Astrocyte (in vitro differentiated cells and primary cell): ENCODE results near the gene PDGFC. TPM values are rescaled to one million over a fixed set of nuclear protein-coding genes. Genes with fewer than 3 reads are reported as not detected.

Source experiments
- DNase-seq: peaks from one replicate; pipeline ENCODE4 v3.0.0-alpha.2; 2010; ENCODE audit warnings: low read depth
- FAIRE-seq: peaks from 2 replicates; lab custom pipeline; 2011; peaks lifted over from hg19 to GRCh38; lab: Jason Lieb, UNC
- H2AFZ ChIP-seq: 2 replicates; pipeline ENCODE4 v1.6.0; 2012; ENCODE audit warnings: low read depth, low read length, inconsistent platforms
- H3K27ac ChIP-seq: 2 replicates; pipeline ENCODE4 v1.5.1; 2011; ENCODE audit warnings: low read depth, low read length, inconsistent platforms
- H3K27me3 ChIP-seq: 2 replicates; pipeline ENCODE4 v1.6.0; 2011; ENCODE audit warnings: low read length, inconsistent platforms; ENCODE audit not compliant: insufficient read depth
- H3K36me3 ChIP-seq: 2 replicates; pipeline ENCODE4 v1.5.1; 2011; ENCODE audit warnings: low read length, inconsistent platforms; ENCODE audit not compliant: insufficient read depth
- H3K4me1 ChIP-seq: 2 replicates; pipeline ENCODE4 v1.5.1; 2011; ENCODE audit warnings: low read length, inconsistent platforms; ENCODE audit not compliant: insufficient read depth
- H3K4me2 ChIP-seq: 2 replicates; pipeline ENCODE4 v1.6.0; 2012; ENCODE audit warnings: low read length, inconsistent platforms
- H3K4me3 ChIP-seq: 2 replicates; pipeline ENCODE4 v1.5.1; 2011; ENCODE audit warnings: low read depth, mild to moderate bottlenecking, low read length, inconsistent platforms; ENCODE audit not compliant: insufficient read depth
- H3K79me2 ChIP-seq: 2 replicates; pipeline ENCODE4 v1.6.0; 2012; ENCODE audit warnings: mild to moderate bottlenecking, low read length, inconsistent platforms; ENCODE audit not compliant: insufficient read depth
- H3K9ac ChIP-seq: 2 replicates; pipeline ENCODE4 v1.6.0; 2012; ENCODE audit warnings: mild to moderate bottlenecking, low read length, inconsistent platforms
- H3K9me3 ChIP-seq: 2 replicates; pipeline ENCODE4 v1.5.1; 2012; ENCODE audit warnings: low read depth, mild to moderate bottlenecking, low read length, inconsistent platforms; ENCODE audit not compliant: insufficient read depth
- H4K20me1 ChIP-seq: 2 replicates; pipeline ENCODE4 v1.6.0; 2012; ENCODE audit warnings: low read length, inconsistent platforms; ENCODE audit not compliant: insufficient read depth
- H3K27ac Mint-ChIP-seq: one replicate; pipeline ENCODE4 v1.8.0; 2021; ENCODE audit warnings: mild to moderate bottlenecking, mixed read lengths; ENCODE audit not compliant: unreplicated experiment
- H3K27me3 Mint-ChIP-seq: one replicate; pipeline ENCODE4 v1.8.0; 2021; ENCODE audit warnings: low read depth, mixed read lengths; ENCODE audit not compliant: unreplicated experiment
- H3K36me3 Mint-ChIP-seq: one replicate; pipeline ENCODE4 v1.8.0; 2021; ENCODE audit warnings: low read depth, mixed read lengths; ENCODE audit not compliant: unreplicated experiment
- H3K4me1 Mint-ChIP-seq: one replicate; pipeline ENCODE4 v1.8.0; 2021; ENCODE audit warnings: low read depth, mixed read lengths; ENCODE audit not compliant: unreplicated experiment
- H3K4me3 Mint-ChIP-seq: one replicate; pipeline ENCODE4 v1.8.0; 2021; ENCODE audit warnings: mild to moderate bottlenecking, moderate library complexity, mixed read lengths; ENCODE audit not compliant: unreplicated experiment
- H3K9me3 Mint-ChIP-seq: one replicate; pipeline ENCODE4 v1.8.0; 2021; ENCODE audit warnings: mild to moderate bottlenecking, mixed read lengths; ENCODE audit not compliant: unreplicated experiment
- CTCF ChIP-seq: IDR thresholded peaks from 2 replicates; pipeline ENCODE4 v1.5.1; 2011; ENCODE audit warnings: low read depth, mild to moderate bottlenecking, inconsistent platforms, low read length, moderate library complexity; ENCODE audit not compliant: insufficient read depth
- EZH2 ChIP-seq: IDR thresholded peaks from 2 replicates; pipeline ENCODE4 v1.6.1; 2012; ENCODE audit warnings: mild to moderate bottlenecking, low read length, inconsistent platforms; ENCODE audit not compliant: insufficient read depth
- total RNA-seq: library from RNA; stranded (reverse); gene quantifications from 2 replicates; pipeline ENCODE4 v1.2.1, GENCODE V29; 2021

The PDGFC gene
- total RNA-seq, 1 donor from 2014 or later = 167 TPM

GRCh38 chr4:156797206-156797605 lies 174.4 kb downstream of the PDGFC start:
- H3K4me3 ChIP-seq = no peak overlapping the region
- FAIRE-seq (no peak), DNase-seq (no peak)
- H3K36me3 ChIP-seq = no peaks in the 10 kb centered on the region
- Mint-ChIP-seq H3K4me1 (peaks cover 29% of the 10 kb centered on the region), H3K27ac (no peak overlapping the region), H3K36me3 (no peaks in the 10 kb centered on the region), H3K27me3 (no peaks in the 10 kb centered on the region), H3K9me3 (no peaks in the 10 kb centered on the region), H3K4me3 (no peak overlapping the region)
- no peak overlapping the region for H3K4me2 ChIP-seq
- no peak overlapping the region for H3K27ac ChIP-seq
- H3K9ac ChIP-seq = no peak overlapping the region
- no peak overlapping the region for H2AFZ ChIP-seq
- no peaks in the 10 kb centered on the region for H3K27me3 ChIP-seq
- no peaks in the 10 kb centered on the region for H3K9me3 ChIP-seq
- TF ChIP-seq EZH2 (no peak), CTCF (no peak)
- peaks cover 11% of the 10 kb centered on the region for H3K79me2 ChIP-seq
- H4K20me1 ChIP-seq = peaks cover 9% of the 10 kb centered on the region
- peaks cover 20% of the 10 kb centered on the region for H3K4me1 ChIP-seq

- Mint-ChIP-seq H3K27me3 (no peaks in the 10 kb centered on the region), H3K4me3 (no peak overlapping the region), H3K36me3 (no peaks in the 10 kb centered on the region), H3K9me3 (no peaks in the 10 kb centered on the region), H3K27ac (no peak overlapping the region), H3K4me1 (peaks cover 42% of the 10 kb centered on the region)
- Histone ChIP-seq H3K9ac (no peak overlapping the region), H3K27me3 (no peaks in the 10 kb centered on the region), H4K20me1 (peaks cover 9% of the 10 kb centered on the region), H3K9me3 (no peaks in the 10 kb centered on the region), H3K4me1 (peaks cover 33% of the 10 kb centered on the region), H3K79me2 (peaks cover 11% of the 10 kb centered on the region), H3K27ac (no peak overlapping the region), H2AFZ (no peak overlapping the region), H3K4me2 (no peak overlapping the region), H3K36me3 (no peaks in the 10 kb centered on the region), H3K4me3 (no peak overlapping the region)
- DNase-seq = no peak
- FAIRE-seq = no peak
- TF ChIP-seq EZH2 = no peak
- TF ChIP-seq CTCF = no peak
Observed at GRCh38 chr4:156795727-156796126, 175.9 kb downstream of the PDGFC start.

DNA sequence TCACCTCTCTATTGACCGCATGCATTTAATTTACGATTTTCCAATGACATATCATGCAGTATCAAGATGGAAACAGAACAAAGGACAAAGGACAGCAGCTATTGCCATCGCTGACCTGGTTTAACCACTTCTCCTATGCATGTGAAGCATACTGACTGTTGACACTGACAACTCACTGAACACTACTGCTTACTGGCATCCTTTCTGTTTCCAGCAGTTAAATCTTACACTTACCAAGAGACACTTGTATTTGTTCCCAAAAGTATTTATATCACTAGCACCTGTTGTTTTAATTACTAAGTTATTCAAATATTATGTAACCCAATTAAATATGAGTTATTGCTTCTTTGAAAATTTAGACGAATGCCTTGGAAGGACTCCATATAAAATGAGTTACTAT lies 176.7 kb downstream of the PDGFC start:
- Mint-ChIP-seq H3K9me3 (no peaks in the 10 kb centered on the region), H3K27ac (no peak overlapping the region), H3K4me3 (no peak overlapping the region), H3K36me3 (no peaks in the 10 kb centered on the region), H3K27me3 (no peaks in the 10 kb centered on the region), H3K4me1 (peaks cover 49% of the 10 kb centered on the region)
- H4K20me1 ChIP-seq = peaks cover 9% of the 10 kb centered on the region
- peaks cover 11% of the 10 kb centered on the region for H3K79me2 ChIP-seq
- H3K9me3 ChIP-seq = no peaks in the 10 kb centered on the region
- H3K27ac ChIP-seq = no peak overlapping the region
- H3K36me3 ChIP-seq = no peaks in the 10 kb centered on the region
- DNase-seq (no peak), FAIRE-seq (no peak)
- H3K4me2 ChIP-seq = no peak overlapping the region
- H3K27me3 ChIP-seq = no peaks in the 10 kb centered on the region
- peaks cover 38% of the 10 kb centered on the region for H3K4me1 ChIP-seq
- H2AFZ ChIP-seq = no peak overlapping the region
- no peak overlapping the region for H3K4me3 ChIP-seq
- H3K9ac ChIP-seq = no peak overlapping the region
- TF ChIP-seq CTCF (no peak), EZH2 (no peak)
